ENCODE results near the gene TYW3. TPM values are rescaled to one million over a fixed set of nuclear protein-coding genes. Genes with fewer than 3 reads are reported as not detected.

Gene TYW3
- total and polyA plus RNA-seq, 8 donors = 5.0 to 12.4 (median 8.9) TPM

DNA sequence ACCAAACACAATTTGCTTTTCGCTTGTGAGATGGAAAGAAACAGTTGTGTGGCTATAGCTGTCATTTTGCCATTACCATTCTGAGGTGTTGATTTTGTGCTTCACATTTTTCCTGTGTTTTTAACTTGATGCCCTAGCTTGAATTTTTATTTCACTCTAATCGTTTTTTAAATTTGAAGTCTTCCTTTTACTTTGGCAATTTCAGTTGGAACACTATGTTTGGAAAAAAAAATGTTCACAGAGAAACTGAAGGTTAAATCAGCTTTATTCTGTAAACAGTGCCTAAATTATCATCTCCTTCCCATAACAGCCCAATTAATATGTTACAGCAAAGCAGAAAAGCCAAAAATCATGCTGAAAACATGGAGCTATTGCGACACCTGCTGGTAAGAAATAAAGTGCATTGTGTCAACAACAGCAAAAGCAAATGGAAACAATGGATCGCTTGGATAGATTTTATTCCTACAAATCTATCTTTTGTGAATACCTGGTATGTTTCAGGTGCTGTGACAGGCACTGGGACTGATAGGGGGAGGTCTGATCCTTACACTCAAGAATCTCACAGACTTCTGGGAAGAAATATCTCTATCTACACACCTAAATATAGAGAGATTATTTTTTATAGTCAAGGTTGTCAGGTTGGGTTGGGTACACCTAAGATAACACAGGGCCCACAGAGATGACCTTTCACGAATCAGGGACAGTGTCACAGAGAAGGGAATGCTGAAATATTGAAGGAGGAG, 43.2 kb upstream of the TYW3 start:
- 16 to 20% methylated on average over 5 of the region's 5 CpGs for WGBS, 2 donors
- DNase-seq (peak in 3 of 6 donors; percentile 27 to 58 (median 28)), ATAC-seq (peak; percentile 64 to 87 (median 86)), FAIRE-seq (peak; percentile 78)
- H3K36me3 ChIP-seq = no peaks in the 10 kb centered on the region
- peaks cover 0 to 7% (median 3%) of the 10 kb centered on the region in 3 donors for H3K4me1 ChIP-seq
- TF ChIP-seq CTCF (IDR thresholded peaks at IDR 0.05) = peak; percentile 64 to 82 (median 79)
- H3K27me3 ChIP-seq = no peaks in the 10 kb centered on the region
- H3K9me3 ChIP-seq = no peaks in the 10 kb centered on the region
- no peak overlapping the region for H3K27ac ChIP-seq
- intact Hi-C loops (cut with DNase I) = no loop called here
- H3K4me3 ChIP-seq = no peak overlapping the region

DNA sequence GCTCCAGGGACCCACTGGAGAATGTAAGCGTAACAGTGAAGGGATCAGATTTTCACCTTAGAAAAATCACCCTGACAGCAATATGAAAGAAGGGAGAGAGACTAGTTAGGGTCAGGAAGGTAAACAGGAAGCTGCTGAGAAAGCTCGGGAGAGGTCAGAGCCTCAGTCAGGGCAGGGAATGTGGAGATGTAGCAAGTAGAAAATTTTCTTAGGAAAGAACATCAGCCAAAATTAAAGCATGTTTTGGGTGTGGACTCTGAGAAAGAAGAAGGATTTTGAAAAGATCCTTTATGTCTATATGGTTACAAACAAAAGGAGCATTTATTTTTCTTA, 42.6 kb upstream of the TYW3 start:
- FAIRE-seq (no peak), DNase-seq (no peak), ATAC-seq (peak in 2 of 4 donors; percentile 15 to 44)
- Histone ChIP-seq H3K27ac (no peak overlapping the region), H3K9me3 (no peaks in the 10 kb centered on the region), H3K4me1 (peaks cover 0 to 7% (median 3%) of the 10 kb centered on the region in 3 donors), H3K27me3 (no peaks in the 10 kb centered on the region), H3K4me3 (no peak overlapping the region), H3K36me3 (no peaks in the 10 kb centered on the region)
- 15 to 19% methylated on average over 2 of the region's 2 CpGs for WGBS, 2 donors
- no peak for TF ChIP-seq CTCF (IDR thresholded peaks at IDR 0.05)
- intact Hi-C loops (cut with DNase I) = no loop called here

GRCh38 chr1:74690909-74691308, 42.0 kb upstream of the TYW3 start:
- FAIRE-seq = no peak
- ATAC-seq = no peak
- 48 to 52% methylated on average over 4 of the region's 4 CpGs for WGBS, 2 donors

DNA sequence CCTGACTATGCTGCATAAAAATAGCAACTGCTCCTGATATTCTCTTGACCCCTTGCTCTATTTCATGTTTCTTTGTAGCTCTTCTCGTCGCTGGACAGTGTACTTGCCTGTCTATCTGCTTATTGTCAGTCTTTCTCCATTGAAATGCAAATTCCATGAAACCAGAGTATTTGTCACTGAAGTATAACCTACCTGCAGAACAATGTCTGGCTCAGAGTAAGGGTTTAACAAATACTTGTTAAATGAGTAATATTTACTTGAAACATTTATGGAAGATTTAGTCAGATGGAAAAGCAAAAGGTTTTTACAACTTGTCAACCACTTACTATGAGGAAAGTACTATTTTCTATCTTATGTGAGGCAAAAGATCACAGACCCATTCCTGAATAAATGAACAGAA, 39.5 kb upstream of the TYW3 start:
- Histone ChIP-seq H3K4me1 (peaks cover 0 to 7% (median 3%) of the 10 kb centered on the region in 3 donors), H3K27me3 (no peaks in the 10 kb centered on the region), H3K36me3 (no peaks in the 10 kb centered on the region), H3K9me3 (no peaks in the 10 kb centered on the region), H3K4me3 (no peak overlapping the region), H3K27ac (no peak overlapping the region)
- no peak for ATAC-seq
- DNase-seq = no peak
- intact Hi-C loops (cut with DNase I) = no loop called here
- no peak for FAIRE-seq
- no peak for TF ChIP-seq CTCF (IDR thresholded peaks at IDR 0.05)
- WGBS, 2 donors = 86 to 91% methylated on average over 2 of the region's 2 CpGs

More at GRCh38 chr1:74690909-74691308, 42.0 kb upstream of the TYW3 start:
- TF ChIP-seq CTCF (IDR thresholded peaks at IDR 0.05) = no peak
- no peaks in the 10 kb centered on the region for H3K36me3 ChIP-seq
- no peaks in the 10 kb centered on the region for H3K27me3 ChIP-seq
- DNase-seq = no peak
- H3K27ac ChIP-seq = no peak overlapping the region
- intact Hi-C loops (cut with DNase I) = no loop called here
- H3K4me1 ChIP-seq = peaks cover 0 to 7% (median 3%) of the 10 kb centered on the region in 3 donors
- no peak overlapping the region for H3K4me3 ChIP-seq
- H3K9me3 ChIP-seq = no peaks in the 10 kb centered on the region

GRCh38 chr1:74697832-74698231, 35.1 kb upstream of the TYW3 start:
- FAIRE-seq (no peak), ATAC-seq (no peak), DNase-seq (no peak)
- Histone ChIP-seq H3K27me3 (no peaks in the 10 kb centered on the region), H3K4me3 (no peak overlapping the region), H3K27ac (no peak overlapping the region), H3K36me3 (peaks cover 0 to 5% (median 0%) of the 10 kb centered on the region in 3 donors), H3K4me1 (no peaks in the 10 kb centered on the region), H3K9me3 (no peaks in the 10 kb centered on the region)
- no peak for TF ChIP-seq CTCF (IDR thresholded peaks at IDR 0.05)
- 49 to 56% methylated on average over 2 of the region's 2 CpGs for WGBS, 2 donors
- intact Hi-C loops (cut with DNase I) = no loop called here
